ENCODE data around the gene ALKBH2.
"Not testable (repeated sequence)": the region's sequence is repeated elsewhere in the genome, so short reads cannot be mapped to it uniquely, and the experiment has no call there.

The ALKBH2 gene

DNA sequence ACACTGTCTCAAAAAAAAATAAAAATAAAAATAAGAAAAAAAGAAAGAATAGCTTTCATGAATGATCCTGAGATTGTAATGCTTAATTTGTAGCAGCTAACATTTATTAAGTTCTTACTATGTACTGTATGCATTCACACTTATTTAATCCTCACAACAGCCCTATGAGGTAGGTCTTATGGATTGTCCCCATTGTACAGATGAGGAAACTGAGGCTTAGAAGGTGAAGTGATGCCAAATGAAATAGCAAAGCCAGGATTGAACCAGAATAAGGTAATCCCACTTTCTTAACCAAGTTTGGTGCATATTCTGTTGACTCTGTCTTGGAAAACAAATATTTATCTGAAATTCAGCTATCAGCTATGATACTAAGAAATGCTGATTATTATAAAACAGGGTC is 38.8 kb downstream of the ALKBH2 start:
- H3K4me1 ChIP-seq (ENCODE audit: control insufficient read depth in 5 of 5, insufficient read depth in 5 of 5, low read length in 5 of 5) = peaks cover 0 to 48% (median 33%) of the 10 kb centered on the region in 5 donors
- H3K27me3 ChIP-seq (ENCODE audit: control insufficient read depth in 5 of 5, insufficient read depth in 4 of 5, low read length in 5 of 5) = no peaks in the 10 kb centered on the region
- H3K27ac ChIP-seq (ENCODE audit: low read depth, low read length) = no peak overlapping the region
- peaks cover 5 to 19% (median 7%) of the 10 kb centered on the region in 5 donors for H3K36me3 ChIP-seq (ENCODE audit: control insufficient read depth in 5 of 5, insufficient read depth in 5 of 5, low read length in 5 of 5)
- H3K4me3 ChIP-seq (ENCODE audit: low read depth in 1 of 5, low read length in 5 of 5) = no peak overlapping the region
- H3K9ac ChIP-seq (ENCODE audit: low read length in 5 of 5) = no peak overlapping the region
- H3K9me3 ChIP-seq (ENCODE audit: control insufficient read depth in 5 of 5, low read length in 5 of 5) = no peaks in the 10 kb centered on the region

DNA sequence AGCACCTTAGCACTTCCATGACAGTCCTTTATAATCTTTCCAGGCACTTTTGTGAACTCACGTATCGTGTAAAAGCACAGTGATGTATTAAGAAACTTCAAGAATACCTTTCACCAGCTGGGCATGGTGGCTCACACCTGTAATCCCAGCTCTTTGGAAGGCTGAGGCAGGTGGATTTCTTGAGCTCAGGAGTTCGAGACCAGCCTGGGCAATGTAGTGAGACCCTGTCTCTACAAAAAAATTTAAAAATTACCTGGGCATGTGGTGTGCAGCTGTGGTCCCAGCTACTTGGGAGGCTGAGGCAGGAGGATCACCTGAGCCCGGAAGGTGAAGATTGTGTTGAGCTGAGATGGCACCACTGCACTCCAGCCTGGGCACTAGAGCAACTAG is 39.2 kb downstream of the ALKBH2 start:
- peak overlapping the region; percentile 93 for H3K27ac ChIP-seq (ENCODE audit: low read depth, low read length)
- H3K27me3 ChIP-seq (ENCODE audit: control insufficient read depth in 5 of 5, insufficient read depth in 4 of 5, low read length in 5 of 5); H3K9me3 ChIP-seq (ENCODE audit: control insufficient read depth in 5 of 5, low read length in 5 of 5): not testable (repeated sequence)
- H3K36me3 ChIP-seq (ENCODE audit: control insufficient read depth in 5 of 5, insufficient read depth in 5 of 5, low read length in 5 of 5) = peaks cover 5 to 17% (median 7%) of the 10 kb centered on the region in 5 donors
- H3K9ac ChIP-seq (ENCODE audit: low read length in 5 of 5) = peak overlapping the region in 3 of 5 donors; percentile 97 to 99 (median 98)
- peaks cover 0 to 48% (median 33%) of the 10 kb centered on the region in 5 donors for H3K4me1 ChIP-seq (ENCODE audit: control insufficient read depth in 5 of 5, insufficient read depth in 5 of 5, low read length in 5 of 5)
- peak overlapping the region in 3 of 5 donors; percentile 22 to 97 (median 90) for H3K4me3 ChIP-seq (ENCODE audit: low read depth in 1 of 5, low read length in 5 of 5)

DNA sequence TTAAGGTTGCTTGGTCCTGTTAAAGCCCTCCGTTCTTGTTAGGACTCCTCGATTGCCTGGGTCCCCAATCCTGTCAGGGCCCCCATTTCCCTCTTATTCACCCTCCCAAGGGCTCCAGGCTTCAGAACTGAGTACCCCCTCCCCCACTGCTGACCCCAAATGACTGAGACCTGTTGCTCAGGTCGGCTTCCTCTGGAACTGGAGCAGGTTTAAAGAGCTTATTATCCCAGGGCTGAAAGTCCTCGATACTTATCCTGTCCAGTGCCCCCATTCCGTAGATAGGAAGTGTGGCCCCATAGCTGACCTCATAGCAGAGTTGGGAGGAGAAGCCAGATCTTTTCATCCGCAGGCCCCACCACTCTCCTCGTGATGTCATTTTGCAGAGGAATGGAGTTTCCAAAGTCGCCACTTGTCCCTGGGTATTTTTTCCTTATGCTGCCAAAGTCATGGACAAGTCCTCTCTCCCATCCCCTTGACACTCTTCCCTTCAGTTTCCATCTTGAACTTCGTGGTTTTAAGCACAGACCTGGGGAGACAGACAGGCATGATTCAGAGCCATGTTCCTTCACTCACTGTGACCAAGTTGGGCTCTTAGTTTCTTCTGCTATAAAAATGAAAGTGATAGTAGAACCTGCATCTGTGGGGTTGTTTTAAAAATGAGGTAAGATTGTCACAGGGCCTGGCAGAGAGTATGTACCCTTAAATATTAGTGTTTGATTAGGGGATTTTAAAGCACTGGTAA is 39.7 kb downstream of the ALKBH2 start:
- H3K4me3 ChIP-seq (ENCODE audit: low read depth in 1 of 5, low read length in 5 of 5) = peak overlapping the region; percentile 89 to 97 (median 94)
- peaks cover 0 to 49% (median 33%) of the 10 kb centered on the region in 5 donors for H3K4me1 ChIP-seq (ENCODE audit: control insufficient read depth in 5 of 5, insufficient read depth in 5 of 5, low read length in 5 of 5)
- H3K27ac ChIP-seq (ENCODE audit: low read depth, low read length) = peak overlapping the region; percentile 93
- H3K9ac ChIP-seq (ENCODE audit: low read length in 5 of 5) = peak overlapping the region; percentile 29 to 99 (median 98)
- peaks cover 5 to 11% (median 7%) of the 10 kb centered on the region in 5 donors for H3K36me3 ChIP-seq (ENCODE audit: control insufficient read depth in 5 of 5, insufficient read depth in 5 of 5, low read length in 5 of 5)
- no peaks in the 10 kb centered on the region for H3K27me3 ChIP-seq (ENCODE audit: control insufficient read depth in 5 of 5, insufficient read depth in 4 of 5, low read length in 5 of 5)
- H3K9me3 ChIP-seq (ENCODE audit: control insufficient read depth in 5 of 5, low read length in 5 of 5) = no peaks in the 10 kb centered on the region

DNA sequence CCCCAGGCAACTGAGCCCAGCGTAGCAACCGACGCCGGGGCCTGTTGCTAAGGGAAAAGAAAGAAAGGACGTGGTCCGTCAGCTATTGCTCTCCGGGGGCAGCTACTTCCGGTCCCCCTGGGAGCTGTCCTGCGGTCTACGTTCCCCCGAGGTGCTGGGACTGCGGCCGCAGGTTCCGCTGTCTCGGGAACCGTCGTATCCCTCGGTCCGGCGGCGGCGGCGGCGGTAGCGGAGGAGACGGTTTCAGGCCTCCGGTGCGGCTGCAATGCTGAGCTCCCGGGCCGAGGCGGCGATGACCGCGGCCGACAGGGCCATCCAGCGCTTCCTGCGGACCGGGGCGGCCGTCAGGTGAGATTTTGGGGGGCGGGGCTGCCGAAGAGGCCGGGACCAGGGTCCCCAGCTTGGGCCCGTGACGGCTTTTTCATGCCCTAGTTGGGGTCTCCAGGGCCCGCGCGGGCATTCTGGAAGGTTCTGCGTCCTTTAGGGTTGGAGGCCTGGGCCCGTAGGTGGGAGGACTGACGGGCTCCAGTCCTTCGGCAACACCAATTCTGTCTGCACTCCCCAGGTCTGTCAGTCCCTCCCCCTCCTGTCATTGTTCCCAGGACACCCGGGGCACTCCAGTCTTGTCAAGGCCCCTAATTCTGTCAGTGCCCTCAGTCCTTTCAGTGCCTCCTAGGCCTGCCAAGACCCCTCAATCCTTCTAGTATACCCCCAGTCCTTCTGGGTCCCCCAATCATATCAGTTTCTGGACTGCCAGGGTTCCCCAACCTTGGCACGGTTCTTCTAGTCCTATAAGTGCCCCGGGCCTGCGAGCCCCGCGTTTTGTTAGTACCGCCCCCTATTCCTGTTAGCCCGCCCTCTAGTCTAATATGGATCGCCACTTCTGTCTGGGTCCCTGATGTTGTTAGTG is 40.6 kb downstream of the ALKBH2 start, which contains the start of gene USP30:
Gene USP30 (plus strand): TSS at position 163 of the 910 bp plus-strand sequence. CDS start 103 bp downstream, at position 266.
- H3K9me3 ChIP-seq (ENCODE audit: control insufficient read depth in 5 of 5, low read length in 5 of 5) = no peaks in the 10 kb centered on the region
- peaks cover 0 to 5% (median 3%) of the 10 kb centered on the region in 5 donors for H3K36me3 ChIP-seq (ENCODE audit: control insufficient read depth in 5 of 5, insufficient read depth in 5 of 5, low read length in 5 of 5)
- H3K27ac ChIP-seq (ENCODE audit: low read depth, low read length) = peak within 1 kb of the TSS; percentile 93
- peak within 1 kb of the TSS; percentile 97 to 99 (median 98) for H3K9ac ChIP-seq (ENCODE audit: low read length in 5 of 5)
- H3K27me3 ChIP-seq (ENCODE audit: control insufficient read depth in 5 of 5, insufficient read depth in 4 of 5, low read length in 5 of 5) = no peaks in the 10 kb centered on the region
- H3K4me3 ChIP-seq (ENCODE audit: low read depth in 1 of 5, low read length in 5 of 5) = peak within 1 kb of the TSS; percentile 89 to 97 (median 94)
- H3K4me1 ChIP-seq (ENCODE audit: control insufficient read depth in 5 of 5, insufficient read depth in 5 of 5, low read length in 5 of 5) = peaks cover 0 to 45% (median 31%) of the 10 kb centered on the region in 5 donors

DNA sequence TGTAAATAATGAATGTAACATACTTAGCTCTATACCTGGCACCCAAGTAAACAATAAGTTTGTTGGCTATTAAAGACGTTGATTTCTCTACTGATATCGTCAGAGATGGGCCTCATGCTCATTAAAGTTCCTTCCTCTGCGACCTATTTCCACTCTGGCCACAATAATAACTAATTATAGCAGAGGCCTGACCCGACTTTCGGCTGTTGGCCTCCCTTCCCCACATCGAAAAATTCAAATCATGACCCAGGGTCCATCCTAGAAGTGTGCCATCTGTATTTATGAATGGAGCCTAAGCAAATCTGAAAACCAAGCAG is 41.2 kb downstream of the ALKBH2 start:
- H3K27ac ChIP-seq (ENCODE audit: low read depth, low read length) = peak overlapping the region; percentile 93
- H3K4me3 ChIP-seq (ENCODE audit: low read depth in 1 of 5, low read length in 5 of 5) = peak overlapping the region; percentile 78 to 97 (median 90)
- no peaks in the 10 kb centered on the region for H3K27me3 ChIP-seq (ENCODE audit: control insufficient read depth in 5 of 5, insufficient read depth in 4 of 5, low read length in 5 of 5)
- peaks cover 0 to 41% (median 31%) of the 10 kb centered on the region in 5 donors for H3K4me1 ChIP-seq (ENCODE audit: control insufficient read depth in 5 of 5, insufficient read depth in 5 of 5, low read length in 5 of 5)
- peaks cover 0 to 5% (median 0%) of the 10 kb centered on the region in 5 donors for H3K36me3 ChIP-seq (ENCODE audit: control insufficient read depth in 5 of 5, insufficient read depth in 5 of 5, low read length in 5 of 5)
- H3K9me3 ChIP-seq (ENCODE audit: control insufficient read depth in 5 of 5, low read length in 5 of 5) = no peaks in the 10 kb centered on the region
- peak overlapping the region in 4 of 5 donors; percentile 97 to 99 (median 98) for H3K9ac ChIP-seq (ENCODE audit: low read length in 5 of 5)

DNA sequence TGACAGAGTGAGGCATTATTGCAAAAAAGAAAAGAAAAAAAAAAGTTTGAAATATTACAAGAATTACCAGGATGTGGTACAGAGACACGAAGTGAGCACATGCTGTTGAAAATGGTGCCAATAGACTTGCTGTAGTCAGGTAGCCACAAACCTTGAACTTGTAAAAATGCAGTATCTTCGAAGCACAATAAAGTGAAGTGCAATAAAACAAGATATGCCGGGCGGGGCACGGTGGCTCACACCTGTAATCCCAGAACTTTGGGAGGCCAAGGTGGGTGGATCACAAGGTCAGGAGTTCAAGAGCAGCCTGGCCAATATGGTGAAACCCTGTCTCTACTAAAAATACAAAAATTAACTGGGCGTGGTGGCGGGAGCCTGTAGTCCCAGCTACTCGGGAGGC is 43.5 kb downstream of the ALKBH2 start:
- peaks cover 0 to 39% (median 31%) of the 10 kb centered on the region in 5 donors for H3K4me1 ChIP-seq (ENCODE audit: control insufficient read depth in 5 of 5, insufficient read depth in 5 of 5, low read length in 5 of 5)
- not testable (repeated sequence) for H3K27me3 ChIP-seq (ENCODE audit: control insufficient read depth in 5 of 5, insufficient read depth in 4 of 5, low read length in 5 of 5); H3K9ac ChIP-seq (ENCODE audit: low read length in 5 of 5); H3K36me3 ChIP-seq (ENCODE audit: control insufficient read depth in 5 of 5, insufficient read depth in 5 of 5, low read length in 5 of 5); H3K4me3 ChIP-seq (ENCODE audit: low read depth in 1 of 5, low read length in 5 of 5); H3K9me3 ChIP-seq (ENCODE audit: control insufficient read depth in 5 of 5, low read length in 5 of 5); H3K27ac ChIP-seq (ENCODE audit: low read depth, low read length)

DNA sequence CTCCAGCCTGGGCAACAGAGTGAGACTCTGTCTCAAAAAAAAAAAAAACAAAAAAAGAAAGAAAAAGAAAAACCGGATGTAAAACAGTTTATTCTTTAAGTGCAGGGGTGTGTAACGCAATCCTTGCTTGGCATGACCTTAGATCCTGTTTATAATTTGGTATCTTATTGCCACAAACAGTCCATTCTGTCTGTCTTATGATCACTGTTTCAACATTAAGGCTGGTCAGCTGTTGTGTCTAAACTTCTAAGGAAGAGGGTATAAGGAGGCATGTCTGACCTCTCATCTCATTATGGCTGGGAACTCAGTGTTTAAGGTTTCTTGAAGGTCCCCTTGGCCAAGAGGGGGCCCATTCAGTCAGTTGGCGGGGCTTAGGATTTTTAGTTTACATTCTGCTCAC is 44.6 kb downstream of the ALKBH2 start:
- not testable (repeated sequence) for H3K4me3 ChIP-seq (ENCODE audit: low read depth in 1 of 5, low read length in 5 of 5); H3K27me3 ChIP-seq (ENCODE audit: control insufficient read depth in 5 of 5, insufficient read depth in 4 of 5, low read length in 5 of 5); H3K36me3 ChIP-seq (ENCODE audit: control insufficient read depth in 5 of 5, insufficient read depth in 5 of 5, low read length in 5 of 5); H3K9me3 ChIP-seq (ENCODE audit: control insufficient read depth in 5 of 5, low read length in 5 of 5); H3K9ac ChIP-seq (ENCODE audit: low read length in 5 of 5)
- Histone ChIP-seq H3K27ac (ENCODE audit: low read depth, low read length) (peak overlapping the region; percentile 55), H3K4me1 (ENCODE audit: control insufficient read depth in 5 of 5, insufficient read depth in 5 of 5, low read length in 5 of 5) (peaks cover 0 to 30% (median 26%) of the 10 kb centered on the region in 5 donors)

DNA sequence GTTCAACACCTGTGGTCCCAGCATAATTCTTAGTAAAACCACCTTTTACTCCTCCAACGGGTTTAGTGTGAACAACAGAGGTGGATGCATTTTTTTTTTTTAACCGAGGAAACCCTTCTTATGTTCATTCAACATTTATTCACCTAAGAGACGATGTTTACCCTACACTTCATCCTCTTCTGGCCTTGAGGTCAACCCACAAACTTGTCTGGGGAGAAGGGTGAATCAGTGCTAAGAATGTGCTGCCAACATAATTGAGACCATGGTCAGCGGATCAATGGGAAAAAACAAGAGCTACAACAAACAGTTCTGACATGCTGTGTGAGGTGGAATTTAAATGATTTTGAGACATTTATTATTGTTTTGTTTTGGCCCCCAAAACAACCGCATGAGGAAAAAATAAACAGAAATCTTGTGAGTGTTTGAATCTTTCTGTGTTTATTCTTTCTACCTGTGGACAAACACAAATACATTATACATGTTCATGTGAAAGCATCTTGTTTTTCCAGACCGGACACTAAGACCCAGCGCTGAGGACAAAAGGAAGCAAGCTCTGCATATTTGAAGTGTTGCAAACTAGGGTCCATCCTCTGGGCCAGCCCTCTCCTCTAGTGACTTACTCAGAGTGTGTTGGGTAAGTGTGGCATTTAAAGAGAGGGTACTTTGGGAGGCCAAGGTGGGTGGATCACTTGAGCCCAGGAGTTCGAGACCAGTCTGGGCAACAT is 46.0 kb downstream of the ALKBH2 start:
- Histone ChIP-seq H3K9ac (ENCODE audit: low read length in 5 of 5) (no peak overlapping the region), H3K27me3 (ENCODE audit: control insufficient read depth in 5 of 5, insufficient read depth in 4 of 5, low read length in 5 of 5) (no peaks in the 10 kb centered on the region), H3K4me3 (ENCODE audit: low read depth in 1 of 5, low read length in 5 of 5) (no peak overlapping the region), H3K4me1 (ENCODE audit: control insufficient read depth in 5 of 5, insufficient read depth in 5 of 5, low read length in 5 of 5) (peaks cover 0 to 21% (median 15%) of the 10 kb centered on the region in 5 donors), H3K27ac (ENCODE audit: low read depth, low read length) (no peak overlapping the region), H3K9me3 (ENCODE audit: control insufficient read depth in 5 of 5, low read length in 5 of 5) (no peaks in the 10 kb centered on the region), H3K36me3 (ENCODE audit: control insufficient read depth in 5 of 5, insufficient read depth in 5 of 5, low read length in 5 of 5) (no peaks in the 10 kb centered on the region)

DNA sequence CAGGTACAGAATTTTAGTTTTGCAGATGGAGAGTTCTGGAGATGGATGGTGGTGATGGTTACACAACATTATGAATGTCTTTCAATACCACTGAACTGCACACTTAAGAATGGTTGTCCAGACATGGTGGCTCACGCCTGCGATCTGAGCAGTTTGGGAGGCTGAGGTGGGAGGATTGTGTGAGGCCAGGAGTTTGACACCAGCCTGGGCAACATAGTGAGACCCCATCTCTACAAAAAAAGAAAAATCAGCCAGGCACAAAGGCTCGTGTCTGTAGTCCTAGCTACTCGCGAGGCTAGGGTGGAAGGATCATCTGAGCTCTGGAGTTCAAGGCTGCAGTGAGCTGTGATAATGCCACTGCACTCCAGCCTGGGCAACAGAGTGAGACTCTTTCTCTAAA is 49.0 kb downstream of the ALKBH2 start:
- Histone ChIP-seq H3K36me3 (ENCODE audit: control insufficient read depth in 5 of 5, insufficient read depth in 5 of 5, low read length in 5 of 5) (no peaks in the 10 kb centered on the region), H3K4me1 (ENCODE audit: control insufficient read depth in 5 of 5, insufficient read depth in 5 of 5, low read length in 5 of 5) (peaks cover 0 to 9% (median 7%) of the 10 kb centered on the region in 5 donors), H3K4me3 (ENCODE audit: low read depth in 1 of 5, low read length in 5 of 5) (no peak overlapping the region), H3K9ac (ENCODE audit: low read length in 5 of 5) (no peak overlapping the region), H3K27ac (ENCODE audit: low read depth, low read length) (no peak overlapping the region), H3K9me3 (ENCODE audit: control insufficient read depth in 5 of 5, low read length in 5 of 5) (peaks cover 3 to 8% (median 5%) of the 10 kb centered on the region in 5 donors), H3K27me3 (ENCODE audit: control insufficient read depth in 5 of 5, insufficient read depth in 4 of 5, low read length in 5 of 5) (no peaks in the 10 kb centered on the region)

Data from subcutaneous abdominal adipose tissue (tissue), 5 donors.